Hepatocyte (in vitro differentiated cells): ENCODE measurements around the gene PAMR1.

ENCODE experiments used
- CTCF ChIP-seq: fragments of 200-600 bp; sonication (generic); IDR thresholded peaks from 2 replicates; pipeline ENCODE4 v1.5.1; 2016; ENCODE audit warnings: antibody characterized with exemption, mild to moderate bottlenecking; ENCODE audit not compliant: poor library complexity
- EZH2 ChIP-seq: fragments of 200-600 bp; sonication (generic); IDR thresholded peaks from 2 replicates; pipeline ENCODE4 v1.6.1; 2016; ENCODE audit warnings: antibody characterized with exemption, mild to moderate bottlenecking, borderline replicate concordance
- EZH2phosphoT487 ChIP-seq: fragments of 200-600 bp; sonication (generic); IDR thresholded peaks from one replicate; pipeline ENCODE4 v1.6.1; 2018; ENCODE audit warnings: antibody characterized with exemption, mild to moderate bottlenecking, low read depth, moderate library complexity; ENCODE audit not compliant: unreplicated experiment, severe bottlenecking

- no peak for TF ChIP-seq CTCF
- TF ChIP-seq EZH2phosphoT487: no peak
- no peak for TF ChIP-seq EZH2
These were observed 33.1 kb upstream of the PAMR1 start for GRCh38 chr11:35558513-35558912.
